GM23338 (cell line): ENCODE results near the gene CYB561D1. TPM values are rescaled to one million over a fixed set of nuclear protein-coding genes. Genes with fewer than 3 reads are reported as not detected.

Experiments used
- ATAC-seq: fragments of 200-7000 bp; cut with Tn5 transposase; 3 replicates; pipeline ENCODE4 v1.9.1; 2020
- DNase-seq: peaks from one replicate; pipeline ENCODE4 v3.0.0-alpha.2; 2015; ENCODE audit warnings: low spot score
- H2AFZ ChIP-seq: fragments of 200-600 bp; sonication (generic); 2 replicates; pipeline ENCODE4 v1.8.0; 2016; ENCODE audit warnings: antibody characterized with exemption, mild to moderate bottlenecking, moderate library complexity
- H3F3A ChIP-seq: fragments of 200-600 bp; sonication (generic); replicated peaks from 2 replicates; pipeline ENCODE4 v1.8.0; 2017; ENCODE audit warnings: antibody characterized with exemption, mixed run types, low read depth
- H3K27ac ChIP-seq: fragments of 200-600 bp; sonication (generic); 2 replicates; pipeline ENCODE4 v1.6.1; 2016; ENCODE audit warnings: low read depth
- H3K27me3 ChIP-seq: fragments of 200-600 bp; sonication (generic); 2 replicates; pipeline ENCODE4 v1.8.0; 2016; ENCODE audit warnings: mild to moderate bottlenecking, mixed run types, moderate library complexity; ENCODE audit not compliant: insufficient read depth
- H3K36me3 ChIP-seq: fragments of 200-600 bp; sonication (generic); 2 replicates; pipeline ENCODE4 v1.8.0; 2016; ENCODE audit warnings: mild to moderate bottlenecking; ENCODE audit not compliant: insufficient read depth
- H3K4me1 ChIP-seq: fragments of 200-600 bp; sonication (generic); 2 replicates; pipeline ENCODE4 v1.8.0; 2016; ENCODE audit warnings: mild to moderate bottlenecking, moderate library complexity; ENCODE audit not compliant: insufficient read depth
- H3K4me2 ChIP-seq: fragments of 200-600 bp; sonication (generic); 2 replicates; pipeline ENCODE4 v1.7.1; 2017; ENCODE audit warnings: mixed run types
- H3K4me3 ChIP-seq: fragments of 200-600 bp; sonication (generic); 2 replicates; pipeline ENCODE4 v1.6.1; 2016; ENCODE audit warnings: mixed run types
- H3K79me2 ChIP-seq: fragments of 200-600 bp; sonication (generic); replicated peaks from 2 replicates; pipeline ENCODE4 v1.8.0; 2017; ENCODE audit warnings: mild to moderate bottlenecking; ENCODE audit not compliant: insufficient read depth
- H3K9me2 ChIP-seq: fragments of 200-600 bp; sonication (generic); 2 replicates; pipeline ENCODE4 v1.8.0; 2017; ENCODE audit not compliant: insufficient read depth
- H4K20me1 ChIP-seq: fragments of 200-600 bp; sonication (generic); replicated peaks from 2 replicates; pipeline ENCODE4 v1.8.0; 2017; ENCODE audit warnings: mild to moderate bottlenecking; ENCODE audit not compliant: insufficient read depth
- H3K27ac Mint-ChIP-seq: 2 replicates; pipeline ENCODE4 v1.8.0; 2020; ENCODE audit warnings: inconsistent platforms, mild to moderate bottlenecking, moderate library complexity, mixed read lengths
- H3K27me3 Mint-ChIP-seq: 3 replicates; pipeline ENCODE4 v1.8.0; 2022; ENCODE audit warnings: low read depth, mild to moderate bottlenecking, moderate library complexity, mixed read lengths, inconsistent platforms; ENCODE audit not compliant: insufficient read depth, poor library complexity
- H3K36me3 Mint-ChIP-seq: 3 replicates; pipeline ENCODE4 v1.8.0; 2021; ENCODE audit warnings: low read depth, mild to moderate bottlenecking, inconsistent platforms, moderate library complexity, mixed read lengths
- H3K4me1 Mint-ChIP-seq: 3 replicates; pipeline ENCODE4 v1.8.0; 2020; ENCODE audit warnings: mild to moderate bottlenecking, inconsistent platforms, mixed read lengths
- H3K4me3 Mint-ChIP-seq: 3 replicates; pipeline ENCODE4 v1.8.0; 2021; ENCODE audit warnings: moderate library complexity, mild to moderate bottlenecking, inconsistent platforms, mixed read lengths
- H3K9me3 Mint-ChIP-seq: 3 replicates; pipeline ENCODE4 v1.8.0; 2020; ENCODE audit warnings: moderate library complexity, mild to moderate bottlenecking, inconsistent platforms, mixed read lengths
- ETS1 ChIP-seq: IDR thresholded peaks from 2 replicates; pipeline ENCODE4 v1.6.1; 2016; ENCODE audit warnings: antibody characterized with exemption
- EZH2phosphoT487 ChIP-seq: fragments of 200-600 bp; sonication (generic); IDR thresholded peaks from one replicate; pipeline ENCODE4 v1.8.1; 2018; ENCODE audit warnings: antibody characterized with exemption; ENCODE audit not compliant: unreplicated experiment
- POLR2AphosphoS5 ChIP-seq: IDR thresholded peaks from 2 replicates; pipeline ENCODE4 v1.6.1; 2016; ENCODE audit warnings: antibody characterized with exemption, low read depth
- REST ChIP-seq: IDR thresholded peaks from one replicate; pipeline ENCODE4 v1.6.1; 2018; ENCODE audit warnings: antibody characterized with exemption; ENCODE audit not compliant: unreplicated experiment
- STAT1 ChIP-seq: IDR thresholded peaks from one replicate; pipeline ENCODE4 v1.6.1; 2016; ENCODE audit warnings: antibody characterized with exemption; ENCODE audit not compliant: unreplicated experiment
- ZNF331 ChIP-seq: fragments of 250-450 bp; sonication (Bioruptor Pico); IDR thresholded peaks from 2 replicates; pipeline ENCODE4 v1.5.0; 2020; ENCODE audit warnings: low read depth, mild to moderate bottlenecking, moderate library complexity
- polyA plus RNA-seq: library from polyadenylated mRNA; unstranded; fragments of >200 nt; fragmentation: Nextera tagmentation; extraction: Ambion mirVana; gene quantifications from 2 replicates; pipeline ENCODE4 v1.2.1, GENCODE V29; 2016
- total RNA-seq: library from RNA; depleted of rRNA; stranded (reverse); fragments of >200 nt; shearing (Covaris generic); gene quantifications from 2 replicates; pipeline ENCODE4 v1.2.3, GENCODE V29; 2014

Gene CYB561D1
- total and polyA plus RNA-seq, 2 experiments from 2014 or later, result 0.95 to 2.7 TPM

GRCh38 chr1:109503935-109504334 is 10.0 kb downstream of the CYB561D1 start:
- Mint-ChIP-seq H3K27me3 (peaks cover under 1% of the 10 kb centered on the region), H3K9me3 (no peaks in the 10 kb centered on the region), H3K36me3 (peaks cover 2% of the 10 kb centered on the region; the same call in 2 of the 3 replicates), H3K4me3 (no peak overlapping the region), H3K4me1 (peaks cover 18% of the 10 kb centered on the region), H3K27ac (no peak overlapping the region)
- Histone ChIP-seq H3K27me3 (peaks cover 11% of the 10 kb centered on the region), H3K9me2 (no peaks in the 10 kb centered on the region; the same call in 1 of the 2 replicates), H2AFZ (no peak overlapping the region), H4K20me1 (no peaks in the 10 kb centered on the region), H3K79me2 (no peaks in the 10 kb centered on the region), H3K36me3 (no peaks in the 10 kb centered on the region), H3K4me2 (no peak overlapping the region), H3K4me1 (peaks cover 4% of the 10 kb centered on the region; the same call in 1 of the 2 replicates), H3F3A (no peaks in the 10 kb centered on the region), H3K4me3 (no peak overlapping the region), H3K27ac (no peak overlapping the region)
- ATAC-seq (no peak), DNase-seq (no peak)
- no peak for TF ChIP-seq REST
- no peak for TF ChIP-seq ETS1

- Histone ChIP-seq H3F3A (no peaks in the 10 kb centered on the region), H3K27me3 (peaks cover 13% of the 10 kb centered on the region), H3K4me1 (no peaks in the 10 kb centered on the region), H3K4me2 (no peak overlapping the region), H4K20me1 (no peaks in the 10 kb centered on the region), H3K27ac (no peak overlapping the region), H3K4me3 (no peak overlapping the region), H2AFZ (no peak overlapping the region), H3K36me3 (no peaks in the 10 kb centered on the region), H3K9me2 (no peaks in the 10 kb centered on the region; the same call in 1 of the 2 replicates), H3K79me2 (no peaks in the 10 kb centered on the region)
- no peak for DNase-seq
- H3K36me3 Mint-ChIP-seq, result no peaks in the 10 kb centered on the region; the same call in 2 of the 3 replicates
- H3K4me1 Mint-ChIP-seq, result peaks cover 10% of the 10 kb centered on the region
- H3K9me3 Mint-ChIP-seq, result no peaks in the 10 kb centered on the region
- no peak overlapping the region for H3K27ac Mint-ChIP-seq
- no peak overlapping the region for H3K4me3 Mint-ChIP-seq
- H3K27me3 Mint-ChIP-seq, result peaks cover 3% of the 10 kb centered on the region
- ATAC-seq, result no peak
- no peak for TF ChIP-seq ETS1
- TF ChIP-seq STAT1, result no peak
- no peak for TF ChIP-seq POLR2AphosphoS5
- no peak for TF ChIP-seq REST
- TF ChIP-seq ZNF331 (CRISPR knock-in tag), result no peak
- TF ChIP-seq EZH2phosphoT487, result no peak
Measured at GRCh38 chr1:109504974-109505373, 11.1 kb downstream of the CYB561D1 start.
